ENCODE data around the gene TMEM14C. TPM values are rescaled to one million over a fixed set of nuclear protein-coding genes. Genes with fewer than 3 reads are reported as not detected.

The TMEM14C gene
- total RNA-seq, 4 donors from 2014 or later = 97.5 to 236 (median 159) TPM

DNA sequence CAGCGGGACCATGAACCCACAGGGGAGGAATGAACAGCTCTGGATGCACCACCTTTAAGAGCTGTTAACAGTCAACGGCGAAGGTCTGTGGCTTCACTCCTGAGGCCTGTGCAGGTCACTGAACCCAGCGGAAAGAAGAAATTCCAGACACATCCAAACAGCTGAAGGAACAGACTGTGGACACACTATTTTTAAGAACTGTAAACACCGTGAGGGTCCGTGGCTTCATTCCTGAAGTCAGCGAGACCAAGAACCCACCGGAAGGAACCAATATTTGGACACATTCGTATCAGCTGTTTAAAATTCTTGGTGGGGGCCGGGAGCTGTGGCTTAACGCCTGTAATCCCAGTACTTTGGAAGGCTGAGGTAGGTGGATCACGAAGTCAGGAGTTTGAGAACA is 19.4 kb downstream of the TMEM14C start:
- TF ChIP-seq POLR2A (IDR thresholded peaks at IDR 0.05) = no peak
- TF ChIP-seq, protein P1, sequence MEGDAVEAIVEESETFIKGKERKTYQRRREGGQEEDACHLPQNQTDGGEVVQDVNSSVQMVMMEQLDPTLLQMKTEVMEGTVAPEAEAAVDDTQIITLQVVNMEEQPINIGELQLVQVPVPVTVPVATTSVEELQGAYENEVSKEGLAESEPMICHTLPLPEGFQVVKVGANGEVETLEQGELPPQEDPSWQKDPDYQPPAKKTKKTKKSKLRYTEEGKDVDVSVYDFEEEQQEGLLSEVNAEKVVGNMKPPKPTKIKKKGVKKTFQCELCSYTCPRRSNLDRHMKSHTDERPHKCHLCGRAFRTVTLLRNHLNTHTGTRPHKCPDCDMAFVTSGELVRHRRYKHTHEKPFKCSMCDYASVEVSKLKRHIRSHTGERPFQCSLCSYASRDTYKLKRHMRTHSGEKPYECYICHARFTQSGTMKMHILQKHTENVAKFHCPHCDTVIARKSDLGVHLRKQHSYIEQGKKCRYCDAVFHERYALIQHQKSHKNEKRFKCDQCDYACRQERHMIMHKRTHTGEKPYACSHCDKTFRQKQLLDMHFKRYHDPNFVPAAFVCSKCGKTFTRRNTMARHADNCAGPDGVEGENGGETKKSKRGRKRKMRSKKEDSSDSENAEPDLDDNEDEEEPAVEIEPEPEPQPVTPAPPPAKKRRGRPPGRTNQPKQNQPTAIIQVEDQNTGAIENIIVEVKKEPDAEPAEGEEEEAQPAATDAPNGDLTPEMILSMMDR (IDR thresholded peaks at IDR 0.05) = no peak
- H3K9me3 ChIP-seq = no peaks in the 10 kb centered on the region
- intact Hi-C loops (cut with DNase I; ENCODE audit: low total_unique reads) = no loop called here

DNA sequence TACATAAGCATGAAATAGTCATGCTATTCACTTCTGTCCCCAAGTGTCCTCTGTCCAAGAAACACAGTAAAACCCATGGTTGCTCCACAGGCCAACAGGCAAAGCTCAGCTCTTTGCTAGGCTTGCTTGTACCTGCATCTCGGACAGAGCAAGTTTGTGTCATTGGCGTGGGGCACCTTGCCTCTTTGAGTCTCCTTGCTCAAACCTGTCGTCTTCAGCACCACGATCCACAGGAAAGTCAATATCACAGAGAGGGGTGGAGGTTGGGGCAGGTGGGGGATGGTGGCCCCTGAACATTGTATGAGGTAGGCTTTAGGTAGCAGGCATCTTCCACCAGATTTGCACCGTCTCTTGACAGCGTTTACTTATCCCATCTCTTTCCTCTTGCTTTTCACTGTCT is 20.6 kb downstream of the TMEM14C start:
- intact Hi-C loops (cut with DNase I; ENCODE audit: low total_unique reads) = no loop called here
- TF ChIP-seq, protein P1 (IDR thresholded peaks at IDR 0.05) = no peak
- no peak for DNase-seq
- H3K27me3 ChIP-seq = no peaks in the 10 kb centered on the region
- no peak overlapping the region for H3K27ac ChIP-seq
- peaks cover 0 to 2% of the 10 kb centered on the region in 2 donors for H3K4me1 ChIP-seq
- H3K36me3 ChIP-seq = no peaks in the 10 kb centered on the region
- H3K4me3 ChIP-seq = no peak overlapping the region
- H3K9me3 ChIP-seq = no peaks in the 10 kb centered on the region

More for the DNA sequence above, 19.4 kb downstream of the TMEM14C start:
- Histone ChIP-seq H3K4me1 (no peaks in the 10 kb centered on the region), H3K36me3 (no peaks in the 10 kb centered on the region), H3K27me3 (no peaks in the 10 kb centered on the region), H3K4me3 (no peak overlapping the region), H3K27ac (no peak overlapping the region)
- DNase-seq = no peak

- H3K27me3 ChIP-seq = no peaks in the 10 kb centered on the region
- TF ChIP-seq, protein P1 (IDR thresholded peaks at IDR 0.05) = no peak
- no peak for TF ChIP-seq POLR2A (IDR thresholded peaks at IDR 0.05)
- intact Hi-C loops (cut with DNase I; ENCODE audit: low total_unique reads) = no loop called here
- H3K9me3 ChIP-seq = no peaks in the 10 kb centered on the region
- H3K27ac ChIP-seq = no peak overlapping the region
- H3K36me3 ChIP-seq = no peaks in the 10 kb centered on the region
- no peak for DNase-seq
- no peak overlapping the region for H3K4me3 ChIP-seq
- peaks cover 0 to 10% of the 10 kb centered on the region in 2 donors for H3K4me1 ChIP-seq
These were observed 22.2 kb downstream of the TMEM14C start for GRCh38 chr6:10745116-10745515.

DNA sequence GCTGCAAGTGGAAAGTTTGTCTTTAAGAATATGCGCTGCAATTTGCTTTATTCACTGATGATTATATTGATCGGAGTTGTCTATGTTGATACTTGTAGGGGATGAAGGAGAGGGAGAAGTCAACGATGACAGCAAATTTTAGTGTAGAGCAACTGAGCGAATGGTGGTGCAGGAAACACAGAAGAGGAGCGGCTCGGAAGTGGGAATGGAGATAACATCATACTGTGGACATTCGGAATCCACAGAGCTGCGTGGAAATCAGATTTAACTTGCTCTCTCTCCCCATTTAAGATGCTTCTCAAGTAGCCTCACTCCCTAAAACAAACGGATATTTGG is 24.0 kb downstream of the TMEM14C start:
- intact Hi-C loops (cut with DNase I; ENCODE audit: low total_unique reads) = no loop called here
- Histone ChIP-seq H3K4me1 (peaks cover 0 to 10% of the 10 kb centered on the region in 2 donors), H3K9me3 (no peaks in the 10 kb centered on the region), H3K4me3 (peak overlapping the region; percentile 71 to 91), H3K27ac (peak overlapping the region; percentile 82 to 88), H3K27me3 (no peaks in the 10 kb centered on the region), H3K36me3 (no peaks in the 10 kb centered on the region)
- DNase-seq = no peak
- TF ChIP-seq POLR2A (IDR thresholded peaks at IDR 0.05) = no peak
- TF ChIP-seq, protein P1 (IDR thresholded peaks at IDR 0.05) = no peak

GRCh38 chr6:10747251-10747972 is 24.5 kb downstream of the TMEM14C start, which contains the start of gene TMEM14B:
TSS of gene TMEM14B (plus strand) at chr6:10747805. CDS start at chr6:10749246, 1,441 bp downstream.
- Histone ChIP-seq H3K9me3 (no peaks in the 10 kb centered on the region), H3K4me1 (peaks cover 0 to 10% of the 10 kb centered on the region in 2 donors), H3K27me3 (no peaks in the 10 kb centered on the region), H3K4me3 (peak within 1 kb of the TSS; percentile 71 to 91), H3K36me3 (no peaks in the 10 kb centered on the region), H3K27ac (peak within 1 kb of the TSS; percentile 82 to 88)
- intact Hi-C loops (cut with DNase I; ENCODE audit: low total_unique reads) = no loop called here
- DNase-seq = peak; percentile 100
- peak; percentile 65 to 70 for TF ChIP-seq POLR2A (IDR thresholded peaks at IDR 0.05)
- TF ChIP-seq, protein P1 (IDR thresholded peaks at IDR 0.05) = peak in 1 of 4 experiments; percentile 28

Data from uterus (tissue), 4 donors.